Measurements from ENCODE around the gene PHF2. TPM values are rescaled to one million over a fixed set of nuclear protein-coding genes. Genes with fewer than 3 reads are reported as not detected.

Gene PHF2
- total RNA-seq, 1 donor from 2014 or later = 29.4 TPM

DNA sequence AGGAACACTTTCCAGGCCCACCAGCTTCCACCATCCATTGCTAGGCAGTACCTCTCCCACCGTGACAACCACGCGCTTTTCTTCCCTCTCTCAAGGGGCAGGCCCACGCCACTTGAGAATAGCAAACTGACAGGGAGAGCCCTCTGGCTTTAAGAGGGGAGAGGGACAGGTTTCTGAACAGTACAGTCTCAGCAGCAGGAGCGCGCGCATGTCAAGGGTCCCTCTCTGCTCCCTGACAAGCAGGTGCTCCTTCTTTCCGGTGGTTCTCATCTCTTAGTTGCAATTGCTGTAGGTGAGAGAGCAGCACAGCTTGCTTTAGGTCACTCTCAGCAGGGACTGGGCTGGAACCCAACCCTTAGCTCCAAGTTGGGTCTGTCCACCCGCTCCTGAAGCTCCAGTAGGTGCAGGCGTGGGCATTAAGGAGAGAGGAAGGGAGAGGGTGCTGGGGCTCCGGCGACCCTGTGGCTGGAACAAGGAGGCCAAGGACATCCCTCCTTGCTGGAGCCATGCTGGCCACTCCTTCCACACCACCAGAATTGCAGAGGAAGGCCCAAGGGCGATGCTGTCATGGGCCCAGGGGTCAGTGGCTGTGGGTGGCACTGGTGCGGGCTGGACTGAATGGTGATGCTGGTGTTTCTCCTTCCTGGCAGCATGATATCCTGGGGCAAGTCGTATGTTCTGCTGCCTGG lies 9.0 kb upstream of the PHF2 start:
- peaks cover 16% of the 10 kb centered on the region for H3K36me3 Mint-ChIP-seq (ENCODE audit: low read depth)
- peaks cover 17% of the 10 kb centered on the region for H3K4me1 Mint-ChIP-seq (ENCODE audit: low read depth)
- H3K27me3 Mint-ChIP-seq (ENCODE audit: low read depth) = no peaks in the 10 kb centered on the region
- no peak for TF ChIP-seq CTCF (IDR thresholded peaks at IDR 0.05)
- DNase-seq (ENCODE audit: low spot score) = no peak
- peaks cover 10% of the 10 kb centered on the region for H3K9me3 Mint-ChIP-seq (ENCODE audit: low read depth)
- peak overlapping the region; percentile 73 for H3K4me3 Mint-ChIP-seq (ENCODE audit: unreplicated experiment)
- H3K27ac Mint-ChIP-seq (ENCODE audit: unreplicated experiment) = peak overlapping the region; percentile 86

- peaks cover 17% of the 10 kb centered on the region for H3K4me1 Mint-ChIP-seq (ENCODE audit: low read depth)
- TF ChIP-seq CTCF (IDR thresholded peaks at IDR 0.05) = no peak
- H3K4me3 Mint-ChIP-seq (ENCODE audit: unreplicated experiment) = peak overlapping the region; percentile 41
- DNase-seq (ENCODE audit: low spot score) = no peak
- H3K27ac Mint-ChIP-seq (ENCODE audit: unreplicated experiment) = no peak overlapping the region
- peaks cover 10% of the 10 kb centered on the region for H3K9me3 Mint-ChIP-seq (ENCODE audit: low read depth)
- no peaks in the 10 kb centered on the region for H3K27me3 Mint-ChIP-seq (ENCODE audit: low read depth)
- H3K36me3 Mint-ChIP-seq (ENCODE audit: low read depth) = peaks cover 12% of the 10 kb centered on the region
These were observed 8.2 kb upstream of the PHF2 start for GRCh38 chr9:93568169-93568568.

- DNase-seq (ENCODE audit: low spot score) = no peak
- H3K4me3 Mint-ChIP-seq (ENCODE audit: unreplicated experiment) = no peak overlapping the region
- peaks cover 6% of the 10 kb centered on the region for H3K36me3 Mint-ChIP-seq (ENCODE audit: low read depth)
- H3K4me1 Mint-ChIP-seq (ENCODE audit: low read depth) = peaks cover 19% of the 10 kb centered on the region
- H3K27ac Mint-ChIP-seq (ENCODE audit: unreplicated experiment) = no peak overlapping the region
- peaks cover 10% of the 10 kb centered on the region for H3K9me3 Mint-ChIP-seq (ENCODE audit: low read depth)
- no peak for TF ChIP-seq CTCF (IDR thresholded peaks at IDR 0.05)
- no peaks in the 10 kb centered on the region for H3K27me3 Mint-ChIP-seq (ENCODE audit: low read depth)
These were observed 6.7 kb upstream of the PHF2 start for GRCh38 chr9:93569621-93570174.

DNA sequence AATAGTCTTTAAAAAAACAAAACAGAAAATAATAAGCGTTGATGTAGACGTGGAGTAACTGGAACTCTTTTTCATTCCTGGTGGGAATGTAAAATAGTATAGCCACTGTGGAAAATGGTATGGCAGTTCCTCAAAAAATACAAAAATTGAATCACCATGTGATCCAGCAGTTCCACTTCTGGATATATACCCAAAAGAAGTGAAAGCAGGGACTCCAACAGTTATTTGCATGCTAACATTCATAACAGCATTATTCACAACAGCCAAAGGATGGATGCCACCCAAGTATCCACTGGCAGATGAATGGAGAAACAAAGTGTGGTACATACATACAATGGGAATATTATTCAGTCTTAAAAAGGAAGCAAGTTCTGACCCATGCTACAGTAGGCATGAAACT lies 4.2 kb upstream of the PHF2 start:
- no peak for TF ChIP-seq CTCF (IDR thresholded peaks at IDR 0.05)
- Mint-ChIP-seq H3K36me3 (ENCODE audit: low read depth) (peaks cover 6% of the 10 kb centered on the region), H3K4me1 (ENCODE audit: low read depth) (peaks cover 13% of the 10 kb centered on the region), H3K9me3 (ENCODE audit: low read depth) (peaks cover 10% of the 10 kb centered on the region), H3K27ac (ENCODE audit: unreplicated experiment) (no peak overlapping the region), H3K27me3 (ENCODE audit: low read depth) (no peaks in the 10 kb centered on the region), H3K4me3 (ENCODE audit: unreplicated experiment) (no peak overlapping the region)
- DNase-seq (ENCODE audit: low spot score) = no peak

GRCh38 chr9:93572636-93573515 lies 3.5 kb upstream of the PHF2 start:
- no peaks in the 10 kb centered on the region for H3K27me3 Mint-ChIP-seq (ENCODE audit: low read depth)
- DNase-seq (ENCODE audit: low spot score) = no peak
- H3K4me1 Mint-ChIP-seq (ENCODE audit: low read depth) = peaks cover 15% of the 10 kb centered on the region
- H3K27ac Mint-ChIP-seq (ENCODE audit: unreplicated experiment) = no peak overlapping the region
- no peak for TF ChIP-seq CTCF (IDR thresholded peaks at IDR 0.05)
- H3K4me3 Mint-ChIP-seq (ENCODE audit: unreplicated experiment) = no peak overlapping the region
- H3K36me3 Mint-ChIP-seq (ENCODE audit: low read depth) = peaks cover 6% of the 10 kb centered on the region
- peaks cover 10% of the 10 kb centered on the region for H3K9me3 Mint-ChIP-seq (ENCODE audit: low read depth)

Measured in chondrocyte (in vitro differentiated cells).